Heart left ventricle (tissue), 16 donors: ENCODE results near the gene SHANK3. TPM values are rescaled to one million over a fixed set of nuclear protein-coding genes. Genes with fewer than 3 reads are reported as not detected.

ENCODE experiments used
- ATAC-seq, 4 donors: fragments of 200-7000 bp; cut with Tn5 transposase; one replicate each; pipeline ENCODE4 v1.9.1; 2020 to 2022; ENCODE audit warnings: moderate library complexity in 4 of 4, mild to moderate bottlenecking in 3 of 4, moderate number of reproducible peaks in 1 of 4
- DNase-seq, 5 donors: peaks; one replicate each; pipeline ENCODE4 v3.0.0-alpha.2; 2020
- H3K27ac ChIP-seq, 12 donors: fragments of 200-600 bp; sonication (generic) in 4 of 12; one replicate each; pipeline versions ENCODE4 v1.5.0 to v1.8.0; 2016 to 2022; ENCODE audit warnings: mild to moderate bottlenecking in 2 of 12
- H3K27me3 ChIP-seq, 9 donors: fragments of 200-600 bp; sonication (generic) in 2 of 9; one replicate each; pipeline versions ENCODE4 v1.5.1 to v1.8.0; 2016 to 2022; ENCODE audit warnings: mild to moderate bottlenecking in 3 of 9
- H3K36me3 ChIP-seq, 9 donors: fragments of 200-600 bp; sonication (generic) in 2 of 9; one replicate each; pipeline versions ENCODE4 v1.5.0 to v1.8.0; 2018 to 2022; ENCODE audit warnings: mild to moderate bottlenecking in 2 of 9
- H3K4me1 ChIP-seq, 12 donors: fragments of 200-600 bp; sonication (generic) in 4 of 12; one replicate each; pipeline versions ENCODE4 v1.5.0 to v1.8.0; 2016 to 2022; ENCODE audit warnings: mild to moderate bottlenecking in 3 of 12
- H3K4me3 ChIP-seq, 12 donors: fragments of 200-600 bp; sonication (generic) in 4 of 12; one replicate each; pipeline versions ENCODE4 v1.5.0 to v1.8.0; 2017 to 2022; ENCODE audit warnings: mild to moderate bottlenecking in 9 of 12, moderate library complexity in 4 of 12
- H3K9me3 ChIP-seq, 12 donors: fragments of 200-600 bp; sonication (generic) in 4 of 12; one replicate each; pipeline versions ENCODE4 v1.5.0 to v1.8.0; 2016 to 2022; ENCODE audit warnings: mild to moderate bottlenecking in 1 of 12
- POLR2A ChIP-seq, 2 donors: fragments of 450-650 bp; IDR thresholded peaks; one replicate each; pipeline ENCODE4 v1.6.1; 2017; ENCODE audit warnings: antibody characterized with exemption in 2 of 2, mild to moderate bottlenecking in 2 of 2, moderate library complexity in 2 of 2
- WGBS, 4 donors: extraction: QIAGEN DNeasy Blood & Tissue Kit in 2 of 4; methylation state at CpG; one replicate each; pipeline versions ENCODE4 v1.1.5 to v1.1.7; 2013 to 2018; 5-methylcytosine and 5-hydroxymethylcytosine counted together
- intact Hi-C, 10 donors: fragments of 100-400 bp; cut with DNase I; formaldehyde crosslinking; loops; one replicate each; pipeline versions ENCODE4 v1.11.1 to v1.14.2; 2022
- polyA plus RNA-seq, 2 donors: library from polyadenylated mRNA; stranded (reverse); fragments of 200-250 nt; gene quantifications; one replicate each; pipeline ENCODE4 v1.2.3, GENCODE V29; 2013
- total RNA-seq, 9 donors: library from RNA; depleted of rRNA in 2 of 9; stranded (reverse); fragments of >200 nt in 2 of 9; fragmentation: NEBNext Ultra II Directional in 3 of 9; extraction: Animal tissue kit (Norgen Biotek cat#: 25700) in 3 of 9; gene quantifications; one replicate each; pipeline versions ENCODE4 v1.1.0 to v1.2.4, GENCODE V29; 2016 to 2023
- TF ChIP-seq, protein P1 (sequence below), 12 donors: fragments of 200-600 bp; sonication (generic) in 4 of 12; IDR thresholded peaks; one replicate each; pipeline versions ENCODE4 v1.5.0 to v1.8.0; 2018 to 2022; ENCODE audit warnings: antibody characterized with exemption in 12 of 12, mild to moderate bottlenecking in 5 of 12
- donor health status: ischemic (EF 13 %, LVEDD 7.1; RV severe dilation, severe dysfunction).
- donor health status: healthy with polysubstance abuse.
- donor health status: DM: no; HTN: yes; CAD: no.
- donor health status: DM: no; HTN: no; CAD: no.
- donor health status: ischemic (EF 25% LVEDD 6.9; RV normal size, moderate dysfunction).
- donor health status: ischemic (EF 25% LVEDD 5.7; RV mildly dilated, moderate dysfunction).
- donor health status: healthy.
- donor health status: DM: yes; HTN: yes; CAD: no.
- donor health status: ischemic (EF 35%, LVEDD 5.7; RV mildly dilated, moderate dysfunction).
- donor health status: nonischemic (EF 11% LVEDD 7.7; RV severe dilation, severe dysfunction).
- donor health status: DM: yes; HTN: yes; CAD: no.
- donor health status: PGD.
- donor health status: ischemic (EF 29% LVEDD 5.4; RV normal size, mild dysfunction).
- donor health status: nonischemic (EF 23%, LVEDD 6.1; RV moderate dilation, normal function).

SHANK3 gene
- total and polyA plus RNA-seq, 11 donors: 11.3 to 36.0 (median 21.9) TPM

DNA sequence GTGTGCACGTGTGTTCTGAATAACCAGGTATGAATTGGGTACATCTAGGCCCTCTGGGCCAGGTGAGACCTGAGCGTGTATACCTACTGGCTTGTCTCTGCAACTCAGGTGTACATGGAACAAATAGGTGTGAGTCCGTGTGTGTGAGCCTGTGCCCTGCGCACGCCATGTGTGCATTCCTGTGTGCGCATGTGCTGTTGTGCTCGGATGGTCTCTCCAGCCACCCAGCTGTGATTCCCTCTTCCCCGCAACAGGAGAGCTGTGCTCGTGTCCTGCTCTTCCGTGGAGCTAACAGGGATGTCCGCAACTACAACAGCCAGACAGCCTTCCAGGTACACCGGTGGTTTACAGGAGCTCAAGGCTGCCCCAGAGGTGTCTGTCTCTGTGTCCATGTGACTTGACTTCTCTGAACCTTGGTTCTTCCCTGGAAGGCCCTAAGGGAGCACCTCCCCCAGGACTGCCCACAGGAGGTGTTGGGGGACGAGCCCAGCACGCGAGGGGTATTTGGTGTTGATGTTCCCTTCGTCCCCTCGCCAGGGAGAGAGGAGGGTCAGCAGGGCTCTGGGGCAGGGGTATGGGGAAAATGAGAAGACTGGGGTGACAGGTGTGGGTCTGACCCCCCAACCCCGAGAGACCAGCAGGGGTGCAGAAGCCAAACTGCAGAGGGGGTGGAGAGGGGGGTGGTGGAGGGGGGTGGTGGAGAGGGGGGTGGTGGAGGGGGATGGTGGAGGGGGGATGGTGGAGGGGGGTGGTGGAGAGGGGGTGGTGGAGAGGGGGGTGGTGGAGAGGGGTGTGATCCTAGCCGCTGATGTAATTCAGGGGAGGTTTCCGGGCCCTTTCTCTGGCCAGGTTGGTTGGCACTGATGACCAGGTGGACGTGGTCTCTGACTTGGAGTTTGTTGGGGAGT, 10.7 kb downstream of the SHANK3 start:
- peaks cover 0 to 27% (median 10%) of the 10 kb centered on the region in 12 donors for H3K4me1 ChIP-seq
- no peak overlapping the region for H3K4me3 ChIP-seq
- WGBS, 4 donors: 77 to 92% (median 83%) methylated on average over 20 to 21 of the region's 21 CpGs
- DNase-seq (peak in 1 of 5 donors; percentile 20), ATAC-seq (no peak)
- no peak overlapping the region for H3K27ac ChIP-seq
- H3K9me3 ChIP-seq: no peaks in the 10 kb centered on the region
- no peak for TF ChIP-seq POLR2A (IDR thresholded peaks at IDR 0.05)
- TF ChIP-seq, protein P1, sequence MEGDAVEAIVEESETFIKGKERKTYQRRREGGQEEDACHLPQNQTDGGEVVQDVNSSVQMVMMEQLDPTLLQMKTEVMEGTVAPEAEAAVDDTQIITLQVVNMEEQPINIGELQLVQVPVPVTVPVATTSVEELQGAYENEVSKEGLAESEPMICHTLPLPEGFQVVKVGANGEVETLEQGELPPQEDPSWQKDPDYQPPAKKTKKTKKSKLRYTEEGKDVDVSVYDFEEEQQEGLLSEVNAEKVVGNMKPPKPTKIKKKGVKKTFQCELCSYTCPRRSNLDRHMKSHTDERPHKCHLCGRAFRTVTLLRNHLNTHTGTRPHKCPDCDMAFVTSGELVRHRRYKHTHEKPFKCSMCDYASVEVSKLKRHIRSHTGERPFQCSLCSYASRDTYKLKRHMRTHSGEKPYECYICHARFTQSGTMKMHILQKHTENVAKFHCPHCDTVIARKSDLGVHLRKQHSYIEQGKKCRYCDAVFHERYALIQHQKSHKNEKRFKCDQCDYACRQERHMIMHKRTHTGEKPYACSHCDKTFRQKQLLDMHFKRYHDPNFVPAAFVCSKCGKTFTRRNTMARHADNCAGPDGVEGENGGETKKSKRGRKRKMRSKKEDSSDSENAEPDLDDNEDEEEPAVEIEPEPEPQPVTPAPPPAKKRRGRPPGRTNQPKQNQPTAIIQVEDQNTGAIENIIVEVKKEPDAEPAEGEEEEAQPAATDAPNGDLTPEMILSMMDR (IDR thresholded peaks at IDR 0.05): no peak
- intact Hi-C loops: no loop called here
- H3K36me3 ChIP-seq: peaks cover 0 to 40% (median 10%) of the 10 kb centered on the region in 9 donors
- H3K27me3 ChIP-seq: peaks cover 0 to 10% (median 0%) of the 10 kb centered on the region in 9 donors

DNA sequence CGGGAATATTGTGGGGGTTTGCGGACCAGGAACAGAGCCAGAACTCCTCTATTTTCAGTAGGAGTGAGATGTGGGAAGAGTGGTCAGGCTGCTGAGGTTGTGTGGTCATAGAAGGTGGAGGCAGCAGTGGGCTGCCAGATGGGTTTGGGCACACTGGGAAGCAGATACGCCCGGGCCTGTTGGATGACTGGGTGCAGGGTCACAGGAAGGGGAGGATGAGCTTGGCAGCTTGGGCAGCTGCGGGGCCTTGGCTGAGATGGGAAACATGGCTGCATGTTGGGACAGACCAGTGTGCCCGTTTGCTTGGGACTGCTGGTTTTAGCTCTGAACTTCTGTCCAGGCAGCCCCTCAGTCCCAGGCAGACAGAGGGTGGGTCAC, 11.4 kb downstream of the SHANK3 start:
- H3K36me3 ChIP-seq: peaks cover 0 to 38% (median 9%) of the 10 kb centered on the region in 9 donors
- no peaks in the 10 kb centered on the region for H3K9me3 ChIP-seq
- peaks cover 0 to 13% (median 0%) of the 10 kb centered on the region in 9 donors for H3K27me3 ChIP-seq
- WGBS, 4 donors: 58 to 70% (median 62%) methylated on average over 6 of the region's 6 CpGs
- DNase-seq: peak in 1 of 5 donors; percentile 27
- no peak for TF ChIP-seq POLR2A (IDR thresholded peaks at IDR 0.05)
- TF ChIP-seq, protein P1 (IDR thresholded peaks at IDR 0.05): no peak
- peak overlapping the region in 5 of 12 donors; percentile 0 to 28 (median 21) for H3K27ac ChIP-seq
- peaks cover 0 to 21% (median 10%) of the 10 kb centered on the region in 12 donors for H3K4me1 ChIP-seq
- peak overlapping the region in 3 of 12 donors; percentile 24 to 37 (median 28) for H3K4me3 ChIP-seq
- peak in 2 of 4 donors; percentile 5 to 24 for ATAC-seq
- intact Hi-C loops: no loop called here

GRCh38 chr22:50684501-50684900, 11.9 kb downstream of the SHANK3 start:
- H3K36me3 ChIP-seq: peaks cover 0 to 33% (median 8%) of the 10 kb centered on the region in 9 donors
- peaks cover 0 to 13% (median 0%) of the 10 kb centered on the region in 9 donors for H3K27me3 ChIP-seq
- peaks cover 0 to 18% (median 10%) of the 10 kb centered on the region in 12 donors for H3K4me1 ChIP-seq
- 67 to 85% (median 75%) methylated on average over 8 of the region's 8 CpGs for WGBS, 4 donors
- peak overlapping the region in 7 of 12 donors; percentile 8 to 37 (median 22) for H3K4me3 ChIP-seq
- DNase-seq: no peak
- peak in 2 of 4 donors; percentile 16 to 32 for ATAC-seq
- no peaks in the 10 kb centered on the region for H3K9me3 ChIP-seq
- TF ChIP-seq, protein P1 (IDR thresholded peaks at IDR 0.05): no peak
- no peak for TF ChIP-seq POLR2A (IDR thresholded peaks at IDR 0.05)
- peak overlapping the region in 7 of 12 donors; percentile 0 to 40 (median 21) for H3K27ac ChIP-seq
- intact Hi-C loops: no loop called here

DNA sequence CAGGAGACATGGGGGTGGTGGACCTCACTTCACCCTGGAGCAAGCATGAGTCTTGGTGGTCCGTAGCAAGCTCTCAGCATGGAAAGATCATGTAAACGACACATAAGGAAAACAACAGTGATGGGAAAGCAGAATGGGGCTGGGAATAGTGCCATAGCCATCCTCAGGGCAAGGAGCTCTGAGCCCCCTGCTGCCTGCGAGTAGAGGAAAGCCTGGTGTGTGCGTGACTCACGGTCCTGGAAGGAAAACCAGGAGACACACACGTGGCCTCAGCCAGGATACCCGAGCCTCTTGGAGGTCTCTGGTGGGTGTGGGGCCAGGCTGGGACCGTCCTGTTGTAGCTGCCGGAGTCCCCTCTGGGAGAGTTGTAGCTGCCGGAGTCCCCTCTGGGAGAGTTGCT, 12.4 kb downstream of the SHANK3 start:
- H3K4me3 ChIP-seq: peak overlapping the region in 8 of 12 donors; percentile 8 to 37 (median 22)
- peaks cover 0 to 29% (median 8%) of the 10 kb centered on the region in 9 donors for H3K36me3 ChIP-seq
- H3K27ac ChIP-seq: peak overlapping the region in 5 of 12 donors; percentile 9 to 28 (median 21)
- DNase-seq: peak in 1 of 5 donors; percentile 24
- peak in 2 of 4 donors; percentile 42 to 61 for ATAC-seq
- no peak for TF ChIP-seq POLR2A (IDR thresholded peaks at IDR 0.05)
- TF ChIP-seq, protein P1 (IDR thresholded peaks at IDR 0.05): no peak
- H3K4me1 ChIP-seq: peaks cover 0 to 18% (median 10%) of the 10 kb centered on the region in 12 donors
- 23 to 54% (median 39%) methylated on average over 7 to 10 of the region's 10 CpGs for WGBS, 4 donors
- intact Hi-C loops: no loop called here
- H3K9me3 ChIP-seq: peaks cover 0 to 4% (median 0%) of the 10 kb centered on the region in 12 donors
- H3K27me3 ChIP-seq: peaks cover 0 to 13% (median 0%) of the 10 kb centered on the region in 9 donors
